ENCODE data around the gene EP300.

- TF ChIP-seq, protein P1, sequence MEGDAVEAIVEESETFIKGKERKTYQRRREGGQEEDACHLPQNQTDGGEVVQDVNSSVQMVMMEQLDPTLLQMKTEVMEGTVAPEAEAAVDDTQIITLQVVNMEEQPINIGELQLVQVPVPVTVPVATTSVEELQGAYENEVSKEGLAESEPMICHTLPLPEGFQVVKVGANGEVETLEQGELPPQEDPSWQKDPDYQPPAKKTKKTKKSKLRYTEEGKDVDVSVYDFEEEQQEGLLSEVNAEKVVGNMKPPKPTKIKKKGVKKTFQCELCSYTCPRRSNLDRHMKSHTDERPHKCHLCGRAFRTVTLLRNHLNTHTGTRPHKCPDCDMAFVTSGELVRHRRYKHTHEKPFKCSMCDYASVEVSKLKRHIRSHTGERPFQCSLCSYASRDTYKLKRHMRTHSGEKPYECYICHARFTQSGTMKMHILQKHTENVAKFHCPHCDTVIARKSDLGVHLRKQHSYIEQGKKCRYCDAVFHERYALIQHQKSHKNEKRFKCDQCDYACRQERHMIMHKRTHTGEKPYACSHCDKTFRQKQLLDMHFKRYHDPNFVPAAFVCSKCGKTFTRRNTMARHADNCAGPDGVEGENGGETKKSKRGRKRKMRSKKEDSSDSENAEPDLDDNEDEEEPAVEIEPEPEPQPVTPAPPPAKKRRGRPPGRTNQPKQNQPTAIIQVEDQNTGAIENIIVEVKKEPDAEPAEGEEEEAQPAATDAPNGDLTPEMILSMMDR (IDR thresholded peaks at IDR 0.05), result no peak
- no peak for TF ChIP-seq POLR2A (IDR thresholded peaks at IDR 0.05)
Measured at GRCh38 chr22:41226723-41227655, 134.6 kb downstream of the EP300 start.
